Measurements from ENCODE around the gene OR11G2. TPM values are rescaled to one million over a fixed set of nuclear protein-coding genes. Genes with fewer than 3 reads are reported as not detected.

OR11G2 gene
- total and polyA plus RNA-seq, 2 donors (not counting 3 experiments of a cell fraction or from before 2014, with no cell fraction given): not detected

DNA sequence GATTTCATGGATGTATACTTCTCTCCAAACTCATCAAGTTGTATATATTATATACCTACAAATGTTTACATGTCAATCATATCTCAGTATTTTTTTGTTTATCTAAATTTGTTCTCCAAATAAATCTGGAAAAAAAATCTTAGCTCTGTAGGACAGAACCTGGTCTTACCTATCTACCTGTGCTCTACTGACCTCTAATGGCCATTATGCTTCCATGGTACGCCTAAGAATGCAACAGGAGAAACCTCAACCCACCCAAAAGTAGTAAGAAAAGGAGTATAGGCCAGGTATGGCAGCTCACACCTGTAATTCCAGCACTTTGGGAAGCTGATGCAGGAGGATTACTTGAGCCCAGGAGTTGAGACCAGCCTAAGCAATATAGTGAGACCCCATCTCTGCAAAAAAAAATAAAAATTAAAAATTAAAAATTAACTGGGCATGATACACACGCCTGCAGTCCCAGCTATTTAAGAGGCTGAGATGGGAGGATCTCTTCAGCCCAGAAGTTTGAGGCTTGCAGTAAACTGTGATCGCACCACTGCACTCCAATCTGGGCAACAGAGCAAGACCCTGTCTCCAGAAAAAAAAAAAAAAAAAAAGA lies 57.0 kb downstream of the OR11G2 start:
- CTCF ChIA-PET: no interaction called here
- H3K79me2 ChIP-seq (ENCODE audit: control insufficient read depth, insufficient read depth, low read length): no peaks in the 10 kb centered on the region
- no peak overlapping the region for H3K27ac ChIP-seq (ENCODE audit: insufficient read depth, low read depth, low read length)
- TF ChIP-seq POLR2A (IDR thresholded peaks at IDR 0.05; ENCODE audit: low read depth, low read length) (no peak), MYC (IDR thresholded peaks at IDR 0.05; ENCODE audit: low read depth, low read length) (no peak), GATA2 (IDR thresholded peaks at IDR 0.05; ENCODE audit: insufficient read depth, insufficient read length, low read depth, low read length) (no peak), FOS (IDR thresholded peaks at IDR 0.05; ENCODE audit: borderline replicate concordance, insufficient read depth, low read length) (no peak), JUN (IDR thresholded peaks at IDR 0.05; ENCODE audit: borderline replicate concordance, insufficient read depth, insufficient read length, low read depth) (no peak), POLR2AphosphoS5 (IDR thresholded peaks at IDR 0.05; ENCODE audit: insufficient read depth, low read depth, low read length) (no peak), EZH2 (IDR thresholded peaks at IDR 0.05; ENCODE audit: borderline replicate concordance, low read depth, low read length, severe bottlenecking) (no peak)
- TF ChIP-seq, protein P1, sequence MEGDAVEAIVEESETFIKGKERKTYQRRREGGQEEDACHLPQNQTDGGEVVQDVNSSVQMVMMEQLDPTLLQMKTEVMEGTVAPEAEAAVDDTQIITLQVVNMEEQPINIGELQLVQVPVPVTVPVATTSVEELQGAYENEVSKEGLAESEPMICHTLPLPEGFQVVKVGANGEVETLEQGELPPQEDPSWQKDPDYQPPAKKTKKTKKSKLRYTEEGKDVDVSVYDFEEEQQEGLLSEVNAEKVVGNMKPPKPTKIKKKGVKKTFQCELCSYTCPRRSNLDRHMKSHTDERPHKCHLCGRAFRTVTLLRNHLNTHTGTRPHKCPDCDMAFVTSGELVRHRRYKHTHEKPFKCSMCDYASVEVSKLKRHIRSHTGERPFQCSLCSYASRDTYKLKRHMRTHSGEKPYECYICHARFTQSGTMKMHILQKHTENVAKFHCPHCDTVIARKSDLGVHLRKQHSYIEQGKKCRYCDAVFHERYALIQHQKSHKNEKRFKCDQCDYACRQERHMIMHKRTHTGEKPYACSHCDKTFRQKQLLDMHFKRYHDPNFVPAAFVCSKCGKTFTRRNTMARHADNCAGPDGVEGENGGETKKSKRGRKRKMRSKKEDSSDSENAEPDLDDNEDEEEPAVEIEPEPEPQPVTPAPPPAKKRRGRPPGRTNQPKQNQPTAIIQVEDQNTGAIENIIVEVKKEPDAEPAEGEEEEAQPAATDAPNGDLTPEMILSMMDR (IDR thresholded peaks at IDR 0.05; ENCODE audit: extremely low read depth in 1 of 2, insufficient read depth in 1 of 2, low read depth in 1 of 2, low read length in 2 of 2): no peak
- TF ChIP-seq, protein P2, sequence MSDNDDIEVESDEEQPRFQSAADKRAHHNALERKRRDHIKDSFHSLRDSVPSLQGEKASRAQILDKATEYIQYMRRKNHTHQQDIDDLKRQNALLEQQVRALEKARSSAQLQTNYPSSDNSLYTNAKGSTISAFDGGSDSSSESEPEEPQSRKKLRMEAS (IDR thresholded peaks at IDR 0.05; ENCODE audit: insufficient read depth, insufficient read length): no peak
- H3K9me3 ChIP-seq (replicated peaks; ENCODE audit: control insufficient read depth, insufficient read depth, low read length): peaks cover 2% of the 10 kb centered on the region
- FAIRE-seq: no peak
- no peak overlapping the region for H3K4me2 ChIP-seq (ENCODE audit: insufficient read depth, low read length)
- no peaks in the 10 kb centered on the region for H4K20me1 ChIP-seq (replicated peaks; ENCODE audit: control insufficient read depth, extremely low read depth, insufficient read depth, low read length)
- no peaks in the 10 kb centered on the region for H3K36me3 ChIP-seq (ENCODE audit: control insufficient read depth in 2 of 2, extremely low read depth in 1 of 2, insufficient read depth in 2 of 2, low read length in 2 of 2)
- no peak overlapping the region for H2AFZ ChIP-seq (ENCODE audit: low read depth, low read length)
- dilution Hi-C loops (cut with MboI; ENCODE audit: extremely low pct_ligation_motif_present, low sequenced_read_pairs): no loop called here
- intact Hi-C loops (cut with micrococcal nuclease): no loop called here
- no peak overlapping the region for H3K9ac ChIP-seq (replicated peaks; ENCODE audit: extremely low read depth, insufficient read depth, low read length)
- BruUV-seq (replicated peaks): no TSS peak
- POLR2A ChIA-PET: no interaction called here
- H3K4me1 ChIP-seq (ENCODE audit: control insufficient read depth, extremely low read depth, insufficient read depth, low read length): no peaks in the 10 kb centered on the region
- DNase-seq (ENCODE audit: low read depth, low spot score): no peak
- no peaks in the 10 kb centered on the region for H3K27me3 ChIP-seq (ENCODE audit: control insufficient read depth in 2 of 2, insufficient read depth in 2 of 2, low read length in 2 of 2)
- H3K4me3 ChIP-seq (replicated peaks in 1 of 3; ENCODE audit: insufficient read depth in 1 of 3, low read depth in 1 of 3, low read length in 3 of 3): no peak overlapping the region
- no peaks in the 10 kb centered on the region for H3K9me1 ChIP-seq (replicated peaks; ENCODE audit: control insufficient read depth, extremely low read depth, insufficient read depth, low read length)

Small RNA genes lying within 50 kb of the gene (small RNA-seq; reads per million reads assigned to genes)
- not detected for gene GTF2IP22 (ENCODE audit: insufficient read depth, insufficient read length, low read depth, low replicate concordance)

Other genes with a start within 250 kb of the OR11G2 start
- not detected in 2 replicates for gene OR4K15, start 215.3 kb upstream of the OR11G2 start, total RNA-seq
- not detected in 2 replicates for gene OR4K15, start 215.3 kb upstream of the OR11G2 start, polyA plus RNA-seq
- not detected in 2 replicates for gene OR4Q2, start 188.7 kb upstream of the OR11G2 start, total RNA-seq
- not detected in 2 replicates for gene OR4Q2, start 188.7 kb upstream of the OR11G2 start, polyA plus RNA-seq
- not detected in 2 replicates for gene OR4K14, start 171.6 kb upstream of the OR11G2 start, total RNA-seq
- gene OR4K14, start 171.6 kb upstream of the OR11G2 start, polyA plus RNA-seq: not detected in 2 replicates
- gene OR4K13, start 154.9 kb upstream of the OR11G2 start, total RNA-seq: not detected in 2 replicates
- not detected in 2 replicates for gene OR4K13, start 154.9 kb upstream of the OR11G2 start, polyA plus RNA-seq
- gene OR4L1, start 130.9 kb upstream of the OR11G2 start, total RNA-seq: not detected in 2 replicates
- gene OR4L1, start 130.9 kb upstream of the OR11G2 start, polyA plus RNA-seq: not detected in 2 replicates
- gene OR4K17, start 80.2 kb upstream of the OR11G2 start, total RNA-seq: not detected in 2 replicates
- gene OR4K17, start 80.2 kb upstream of the OR11G2 start, polyA plus RNA-seq: not detected in 2 replicates
- not detected in 2 replicates for gene OR4N5, start 52.1 kb upstream of the OR11G2 start, total RNA-seq
- not detected in 2 replicates for gene OR4N5, start 52.1 kb upstream of the OR11G2 start, polyA plus RNA-seq
- gene OR11H6, start 32.8 kb downstream of the OR11G2 start, total RNA-seq: not detected in 2 replicates
- not detected in 2 replicates for gene OR11H6, start 32.8 kb downstream of the OR11G2 start, polyA plus RNA-seq
- gene OR11H7, start 38.1 kb downstream of the OR11G2 start, total RNA-seq: not detected in 2 replicates
- gene OR11H7, start 38.1 kb downstream of the OR11G2 start, polyA plus RNA-seq: not detected in 2 replicates
- not detected in 2 replicates for gene OR11H4, start 48.4 kb downstream of the OR11G2 start, total RNA-seq
- not detected in 2 replicates for gene OR11H4, start 48.4 kb downstream of the OR11G2 start, polyA plus RNA-seq
- 21.3 and 22.9 TPM in 2 replicates for gene TTC5, start 115.1 kb downstream of the OR11G2 start, total RNA-seq
- 8.8 and 10.9 TPM in 2 replicates for gene TTC5, start 115.1 kb downstream of the OR11G2 start, polyA plus RNA-seq
- 35.5 and 38.9 TPM in 2 replicates for gene CCNB1IP1, start 142.4 kb downstream of the OR11G2 start, total RNA-seq
- 31.0 and 32.7 TPM in 2 replicates for gene CCNB1IP1, start 142.4 kb downstream of the OR11G2 start, polyA plus RNA-seq
- gene PARP2, start 152.7 kb downstream of the OR11G2 start, total RNA-seq: 30.6 and 30.8 TPM in 2 replicates
- gene PARP2, start 152.7 kb downstream of the OR11G2 start, polyA plus RNA-seq: 12.9 and 15.7 TPM in 2 replicates
- 40.3 and 44.6 TPM in 2 replicates for gene TEP1, start 222.6 kb downstream of the OR11G2 start, total RNA-seq
- 18.1 and 19.6 TPM in 2 replicates for gene TEP1, start 222.6 kb downstream of the OR11G2 start, polyA plus RNA-seq
- gene KLHL33, start 245.3 kb downstream of the OR11G2 start, total RNA-seq: 0.07 TPM in 1 of 2 replicates, not detected in the other
- gene KLHL33, start 245.3 kb downstream of the OR11G2 start, polyA plus RNA-seq: not detected in 2 replicates